ENCODE data around the gene TPH2.

TPH2 gene

DNA sequence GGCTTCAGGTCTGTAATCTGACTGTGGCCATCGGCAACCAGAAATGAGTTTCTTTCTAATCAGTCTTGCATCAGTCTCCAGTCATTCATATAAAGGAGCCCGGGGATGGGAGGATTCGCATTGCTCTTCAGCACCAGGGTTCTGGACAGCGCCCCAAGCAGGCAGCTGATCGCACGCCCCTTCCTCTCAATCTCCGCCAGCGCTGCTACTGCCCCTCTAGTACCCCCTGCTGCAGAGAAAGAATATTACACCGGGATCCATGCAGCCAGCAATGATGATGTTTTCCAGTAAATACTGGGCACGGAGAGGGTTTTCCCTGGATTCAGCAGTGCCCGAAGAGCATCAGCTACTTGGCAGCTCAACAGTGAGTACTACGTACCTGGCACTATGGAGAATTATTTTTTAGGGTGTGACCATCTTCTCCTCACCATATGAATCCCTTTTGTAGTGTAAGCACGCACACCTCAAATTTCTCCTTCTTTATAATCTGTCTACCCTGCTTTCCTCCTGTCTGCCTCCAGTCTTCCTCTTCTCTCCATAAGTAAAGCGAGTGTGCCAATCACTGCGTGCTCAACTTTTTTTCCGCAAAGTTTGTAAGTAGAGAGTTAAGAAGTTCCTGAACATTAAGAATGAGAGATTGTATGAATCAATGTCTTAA, at the start of gene TPH2:
TPH2 (plus strand) TSS at position 118 of the 658 bp plus-strand sequence; CDS start at position 260, 142 bp downstream.
- DNase-seq, result peak; percentile 84
- Histone ChIP-seq H3K4me3 (ENCODE audit: low read depth, low read length) (peak within 1 kb of the TSS; percentile 27), H3K27ac (peak within 1 kb of the TSS; percentile 39), H3K36me3 (no peaks in the 10 kb centered on the region), H3K27me3 (ENCODE audit: insufficient read depth, low read depth, severe bottlenecking) (no peaks in the 10 kb centered on the region), H3K9me3 (ENCODE audit: severe bottlenecking) (no peaks in the 10 kb centered on the region)
- TF ChIP-seq CTCF (IDR thresholded peaks at IDR 0.05; ENCODE audit: low read depth, low read length), result peak; percentile 83

- H3K27me3 ChIP-seq (ENCODE audit: insufficient read depth, low read depth, severe bottlenecking), result no peaks in the 10 kb centered on the region
- no peak for TF ChIP-seq CTCF (IDR thresholded peaks at IDR 0.05; ENCODE audit: low read depth, low read length)
- H3K4me3 ChIP-seq (ENCODE audit: low read depth, low read length), result no peak overlapping the region
- peaks cover 25% of the 10 kb centered on the region for H3K36me3 ChIP-seq
- H3K9me3 ChIP-seq (ENCODE audit: severe bottlenecking), result no peaks in the 10 kb centered on the region
- no peak overlapping the region for H3K27ac ChIP-seq
- DNase-seq, result no peak
These were observed 48.2 kb upstream of the TPH2 start for GRCh38 chr12:71890475-71890874.

DNA sequence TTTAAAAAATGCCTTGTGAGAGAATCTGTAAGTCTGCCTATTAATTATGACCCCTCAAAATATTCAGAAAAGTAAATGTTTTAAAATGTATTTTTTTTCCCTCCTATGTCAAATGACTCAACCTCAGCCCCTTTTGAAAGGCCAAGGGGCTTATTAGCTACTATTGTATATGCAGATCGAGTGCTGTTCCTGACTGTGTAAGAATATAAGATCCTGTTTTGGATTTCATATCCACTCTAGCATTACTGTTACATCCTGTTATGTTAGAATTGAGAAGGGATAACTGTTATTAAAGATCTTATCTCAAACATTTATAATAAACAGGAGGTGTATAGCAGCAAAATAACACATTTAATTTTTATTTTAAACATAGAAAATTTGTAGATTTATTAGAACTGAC, 46.6 kb upstream of the TPH2 start:
- no peaks in the 10 kb centered on the region for H3K27me3 ChIP-seq (ENCODE audit: insufficient read depth, low read depth, severe bottlenecking)
- DNase-seq, result no peak
- no peak for TF ChIP-seq CTCF (IDR thresholded peaks at IDR 0.05; ENCODE audit: low read depth, low read length)

GRCh38 chr12:71896205-71896882, 42.3 kb upstream of the TPH2 start:
- no peak for TF ChIP-seq CTCF (IDR thresholded peaks at IDR 0.05; ENCODE audit: low read depth, low read length)
- H3K27me3 ChIP-seq (ENCODE audit: insufficient read depth, low read depth, severe bottlenecking), result no peaks in the 10 kb centered on the region

More for the DNA sequence above, 46.6 kb upstream of the TPH2 start:
- Histone ChIP-seq H3K27ac (no peak overlapping the region), H3K36me3 (peaks cover 20% of the 10 kb centered on the region), H3K9me3 (ENCODE audit: severe bottlenecking) (no peaks in the 10 kb centered on the region), H3K4me3 (ENCODE audit: low read depth, low read length) (no peak overlapping the region)

DNA sequence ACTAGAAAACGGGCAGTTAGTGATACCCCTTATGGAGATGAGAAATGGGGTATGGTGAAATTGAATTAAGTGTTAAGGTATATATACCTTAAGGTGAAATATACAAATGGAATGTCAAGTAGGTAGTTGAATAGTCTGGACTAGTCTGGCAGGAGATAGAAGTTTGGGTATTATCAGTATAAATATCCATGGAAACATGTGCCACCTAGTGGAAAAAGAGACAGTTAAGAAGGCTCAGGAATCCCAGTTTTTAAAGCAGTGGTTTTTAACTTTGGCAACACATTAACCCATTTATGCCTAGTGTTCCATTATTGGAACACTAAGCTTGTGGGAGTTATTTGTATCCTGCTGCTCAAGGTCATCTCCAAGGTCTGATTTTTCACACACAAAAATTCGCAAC, 38.6 kb upstream of the TPH2 start:
- no peak for DNase-seq
- H3K27me3 ChIP-seq (ENCODE audit: insufficient read depth, low read depth, severe bottlenecking), result no peaks in the 10 kb centered on the region
- H3K27ac ChIP-seq, result no peak overlapping the region
- peaks cover 62% of the 10 kb centered on the region for H3K36me3 ChIP-seq
- TF ChIP-seq CTCF (IDR thresholded peaks at IDR 0.05; ENCODE audit: low read depth, low read length), result peak; percentile 31; the same call in 1 of the 2 replicates
- H3K9me3 ChIP-seq (ENCODE audit: severe bottlenecking), result no peaks in the 10 kb centered on the region
- no peak overlapping the region for H3K4me3 ChIP-seq (ENCODE audit: low read depth, low read length)

More at GRCh38 chr12:71896205-71896882, 42.3 kb upstream of the TPH2 start:
- Histone ChIP-seq H3K27ac (no peak overlapping the region), H3K36me3 (peaks cover 49% of the 10 kb centered on the region), H3K4me3 (ENCODE audit: low read depth, low read length) (no peak overlapping the region), H3K9me3 (ENCODE audit: severe bottlenecking) (no peaks in the 10 kb centered on the region)
- no peak for DNase-seq

All from WERI-Rb-1 (cell line).